GM21717 (cell line): Measurements from ENCODE around the gene SEMA4D.

Experiments used
- ATAC-seq: cut with Tn5 transposase; IDR thresholded peaks from one replicate; pipeline ENCODE4 v1.9.1; 2021; ENCODE audit warnings: mild to moderate bottlenecking, moderate library complexity; ENCODE audit not compliant: unreplicated experiment

The SEMA4D gene

DNA sequence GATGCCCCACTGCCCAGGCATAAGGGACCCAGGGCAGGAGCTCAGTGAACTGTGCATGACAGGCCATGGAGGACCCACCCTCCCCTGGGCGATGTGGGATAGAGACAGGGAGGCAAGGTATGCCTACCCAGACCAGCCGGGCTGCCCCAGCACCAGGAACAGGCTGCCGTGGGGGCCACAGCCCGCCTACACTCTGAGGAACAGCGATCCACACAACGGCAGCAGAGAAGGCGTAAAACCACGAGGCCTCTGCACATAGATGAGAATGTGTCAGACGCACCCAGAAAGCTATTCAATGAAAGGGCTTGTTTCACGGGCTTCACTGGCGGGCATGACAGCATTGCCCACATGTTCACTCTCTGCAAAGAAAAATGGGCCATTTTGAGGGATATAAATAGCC is 49.5 kb downstream of the SEMA4D start:
- ATAC-seq, result no peak

DNA sequence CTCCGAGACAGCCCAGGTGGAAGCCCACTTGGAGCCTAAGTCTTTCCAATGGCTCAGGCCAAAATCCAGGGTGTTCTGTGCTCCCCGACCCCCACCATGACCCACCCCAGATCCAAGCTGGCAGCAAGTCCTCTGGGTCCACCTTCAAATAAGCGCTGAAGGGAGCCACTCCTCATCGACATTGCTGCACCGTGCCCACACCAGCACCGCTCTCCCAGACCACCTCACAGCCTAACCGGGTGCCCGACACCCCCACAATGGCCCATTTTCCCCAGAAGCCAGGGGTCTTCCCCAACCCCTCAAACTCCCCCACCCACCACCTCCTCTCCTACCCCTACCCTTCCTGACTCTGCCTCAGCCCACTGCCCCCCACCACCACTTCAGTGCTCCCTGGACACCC is 50.5 kb downstream of the SEMA4D start:
- no peak for ATAC-seq

DNA sequence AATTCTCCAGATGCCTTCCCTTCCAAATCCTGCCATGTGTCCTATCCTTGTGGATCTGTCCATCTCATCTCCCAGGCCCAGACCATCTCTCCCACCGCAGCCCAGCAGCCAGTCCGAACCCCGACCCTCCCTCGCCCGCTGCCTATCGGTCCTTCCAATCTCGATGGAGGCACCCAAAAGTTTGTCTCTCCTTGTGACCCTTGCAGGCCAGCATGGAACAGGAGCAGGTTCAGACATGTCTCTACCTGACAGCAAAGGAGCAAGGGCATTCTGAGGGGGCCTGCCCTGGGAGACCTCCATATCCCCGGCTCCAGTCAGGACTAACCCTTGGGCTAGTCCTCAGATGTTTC is 51.0 kb downstream of the SEMA4D start:
- no peak for ATAC-seq

DNA sequence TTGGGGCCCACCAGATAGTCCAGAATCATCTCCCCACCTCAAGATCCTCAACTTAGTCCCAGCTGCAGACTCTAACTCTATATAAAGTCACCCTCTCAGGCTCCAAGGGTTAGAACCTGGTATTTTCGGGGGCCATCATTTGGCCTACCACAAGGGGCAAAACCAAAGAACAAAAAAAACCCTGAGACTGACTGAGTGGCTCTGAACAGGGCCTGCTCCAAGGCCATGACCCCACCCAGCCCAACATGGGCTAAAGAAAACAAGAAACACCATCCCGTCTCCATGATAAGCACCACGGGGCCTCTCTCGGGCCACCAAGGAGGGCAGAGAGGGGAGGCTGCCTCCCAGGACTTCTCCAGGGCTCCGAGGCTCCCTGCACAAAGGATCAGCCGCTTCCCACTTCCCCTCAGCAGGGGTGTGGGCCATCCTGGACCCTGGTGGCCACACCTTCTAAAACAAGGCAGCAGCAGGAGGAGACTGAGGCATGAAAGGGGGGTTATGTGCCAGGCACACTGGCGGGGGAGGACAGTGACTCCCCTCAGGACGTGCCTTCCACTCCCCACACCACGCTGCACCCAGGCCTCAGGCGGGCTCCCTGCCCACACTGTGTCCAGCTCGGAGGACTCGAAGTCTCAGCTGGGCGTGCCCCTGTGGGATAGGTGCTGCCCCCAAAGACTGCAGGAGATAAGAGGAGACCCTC is 51.5 kb downstream of the SEMA4D start:
- no peak for ATAC-seq

DNA sequence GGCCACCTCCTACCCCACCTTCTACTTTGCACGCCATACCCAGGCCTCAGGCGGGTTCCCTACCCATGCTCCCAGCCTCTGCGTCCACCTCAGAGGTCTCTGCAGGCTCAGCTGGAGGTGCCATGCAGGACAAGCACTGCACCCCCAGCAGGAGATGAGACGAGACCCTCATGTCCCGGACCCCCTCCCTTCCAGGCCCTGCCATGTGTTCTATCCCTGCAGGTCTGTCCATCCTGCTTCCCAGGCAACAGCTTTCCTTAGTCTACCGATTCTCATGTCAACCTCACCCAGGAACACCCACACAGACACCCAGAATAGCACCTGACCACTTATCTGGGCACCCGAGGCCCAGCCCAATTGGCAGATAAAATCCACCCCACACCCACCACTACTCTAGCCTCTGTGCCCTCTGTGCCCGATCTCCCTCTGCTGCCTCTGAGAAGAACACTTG is 52.1 kb downstream of the SEMA4D start:
- no peak for ATAC-seq

DNA sequence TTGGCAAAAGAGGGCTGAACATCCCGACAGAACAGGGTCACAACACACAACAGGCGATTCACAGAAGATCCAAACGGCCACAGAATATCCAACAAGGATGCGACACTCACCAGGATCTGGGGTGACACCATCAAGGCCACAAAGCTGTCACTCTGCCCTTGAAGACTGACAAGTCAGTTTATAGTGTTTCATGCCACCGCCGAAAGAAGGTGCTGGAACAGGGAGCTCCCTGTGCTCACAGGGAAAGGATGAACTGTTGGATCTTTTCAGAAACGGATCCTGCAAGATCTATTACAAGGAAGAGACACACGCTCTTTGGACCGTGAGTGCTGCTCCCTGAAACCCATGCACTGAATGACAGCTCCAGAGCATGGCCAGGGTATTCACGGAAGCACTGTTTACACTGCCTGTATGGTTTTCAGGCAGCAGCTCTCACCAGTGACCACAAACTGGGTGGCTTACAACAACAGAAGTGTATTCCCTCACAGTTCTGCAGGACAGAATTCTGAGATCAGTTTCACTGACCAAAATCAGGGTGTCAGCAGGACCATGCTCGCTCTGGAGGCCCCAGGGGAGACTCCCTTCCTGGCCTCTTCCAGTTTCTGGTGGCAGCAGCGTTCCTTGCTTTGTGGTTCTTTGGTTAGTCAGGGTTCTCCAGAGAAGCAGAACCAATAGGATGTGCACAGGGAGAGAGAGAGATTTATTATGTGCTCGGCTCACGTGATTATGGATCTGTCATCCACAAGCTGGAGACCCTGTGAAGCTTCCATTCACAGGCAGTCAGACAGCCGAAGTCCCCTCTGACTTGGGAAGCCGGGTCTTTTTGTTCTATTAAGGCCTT is 52.8 kb downstream of the SEMA4D start:
- ATAC-seq, result no peak

DNA sequence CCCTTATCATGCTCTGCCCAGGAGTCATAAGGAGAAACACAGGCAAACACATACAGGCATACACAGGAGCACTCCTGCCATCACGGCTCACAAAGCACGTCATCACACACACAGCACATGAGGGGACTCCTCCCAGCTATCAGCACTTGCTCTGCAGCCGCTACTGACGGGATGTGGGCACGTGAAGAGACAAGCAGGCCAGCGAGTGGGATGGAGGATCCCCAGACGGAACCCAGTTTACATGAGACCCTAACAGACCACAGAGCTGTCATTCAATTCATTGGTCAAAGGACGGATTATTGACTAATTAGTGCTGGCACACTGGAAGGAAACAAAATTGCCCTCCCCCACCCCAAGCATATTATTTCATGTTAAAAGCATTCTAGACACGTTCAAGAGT is 53.6 kb downstream of the SEMA4D start:
- ATAC-seq, result no peak

DNA sequence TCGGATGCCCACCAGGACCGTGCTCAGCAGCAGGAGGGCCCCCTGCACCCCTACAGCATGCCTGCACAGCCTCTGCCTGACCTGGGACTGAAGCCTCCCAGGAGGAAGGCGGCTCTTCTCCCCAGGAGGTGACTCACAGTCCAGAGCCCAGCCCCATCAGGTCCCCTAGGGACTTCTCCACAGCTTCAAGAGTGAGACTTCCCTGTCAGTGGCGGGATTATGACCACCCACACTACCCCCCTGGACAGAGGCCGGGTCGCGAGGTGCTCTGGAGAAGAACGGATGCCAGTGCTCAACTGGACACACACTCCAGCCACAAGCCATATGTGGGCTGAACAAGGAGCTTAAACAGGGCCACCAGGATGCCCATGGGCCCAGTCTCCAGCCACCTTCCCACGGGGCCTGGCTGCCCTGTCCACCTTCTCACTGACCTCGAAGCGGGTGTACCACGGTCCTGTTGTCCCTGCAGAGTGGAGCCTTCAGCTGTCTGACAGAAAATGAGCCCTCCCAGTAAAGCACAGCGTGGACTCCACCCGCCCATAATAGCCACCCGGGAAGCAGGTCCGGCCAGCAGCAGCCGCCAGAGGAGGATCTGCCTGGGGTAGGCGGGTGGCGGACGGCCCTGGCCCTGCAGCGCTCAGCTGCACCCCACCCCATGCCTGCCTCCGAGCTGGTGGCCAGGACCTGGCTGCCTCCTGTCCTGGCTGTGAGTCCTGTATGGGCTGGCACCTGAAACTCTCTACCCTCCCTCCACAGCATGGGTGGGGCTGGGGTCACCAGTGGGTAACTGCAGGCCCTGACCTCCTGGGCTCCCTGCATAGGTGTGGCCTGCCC is 54.7 kb downstream of the SEMA4D start:
- peak; percentile 38 for ATAC-seq

DNA sequence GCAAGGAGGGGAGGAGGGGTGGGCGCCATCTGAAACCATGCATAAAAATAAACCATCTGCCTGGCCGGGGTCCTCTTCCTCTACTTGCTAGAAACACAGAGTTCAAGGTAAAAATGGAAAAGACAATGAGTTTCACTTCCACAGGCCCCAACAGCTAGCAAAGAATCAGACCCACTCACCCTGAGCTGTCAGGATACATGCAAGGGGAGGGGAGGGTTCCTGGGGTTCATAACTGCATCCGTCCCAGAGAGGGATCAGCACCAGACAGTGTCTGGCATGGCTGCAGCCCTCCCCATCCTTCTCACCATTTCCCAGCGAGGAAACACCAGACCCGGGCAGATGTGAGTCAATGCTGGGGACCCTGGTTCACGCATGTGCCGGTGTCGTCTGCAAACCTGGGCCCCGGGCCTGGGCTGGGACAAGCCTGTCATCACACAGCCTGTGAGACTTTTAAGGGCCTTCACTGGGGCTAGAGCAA is 55.4 kb downstream of the SEMA4D start:
- ATAC-seq, result peak; percentile 41

DNA sequence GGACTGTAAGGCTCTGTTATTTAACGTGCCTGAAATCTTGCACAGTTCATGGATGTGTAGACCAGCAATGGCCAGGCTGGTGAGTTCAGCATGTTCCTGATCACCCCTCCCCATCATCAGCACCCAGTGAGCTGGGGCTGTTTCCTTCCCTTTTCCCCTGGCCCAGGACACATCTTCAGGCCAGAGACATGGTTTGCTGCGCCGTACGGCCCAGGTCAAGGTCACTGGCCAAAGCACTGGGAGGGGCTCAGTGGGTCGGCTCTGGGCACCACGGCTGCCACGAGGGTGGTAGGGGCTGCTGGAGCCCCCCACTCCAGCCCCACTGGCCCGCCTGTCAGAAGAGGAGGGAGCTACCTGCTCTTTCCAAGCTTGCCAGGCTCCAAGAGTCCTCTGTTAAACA is 55.9 kb downstream of the SEMA4D start:
- no peak for ATAC-seq

DNA sequence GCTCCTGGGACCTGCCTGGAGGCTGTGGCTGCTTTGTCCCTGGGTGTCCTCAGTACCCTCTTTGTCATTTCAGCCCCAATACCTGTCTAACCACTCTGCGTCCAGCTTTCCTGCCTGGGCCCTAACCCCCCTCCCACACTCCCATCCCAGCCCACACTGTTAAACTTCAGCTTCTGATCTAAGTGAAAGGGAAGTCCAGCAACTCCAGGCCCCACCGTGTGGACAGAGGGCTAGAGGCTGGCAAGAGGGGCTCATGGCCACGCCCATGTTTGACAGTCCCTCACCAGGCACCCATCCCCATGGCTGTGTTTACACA is 56.3 kb downstream of the SEMA4D start:
- no peak for ATAC-seq

DNA sequence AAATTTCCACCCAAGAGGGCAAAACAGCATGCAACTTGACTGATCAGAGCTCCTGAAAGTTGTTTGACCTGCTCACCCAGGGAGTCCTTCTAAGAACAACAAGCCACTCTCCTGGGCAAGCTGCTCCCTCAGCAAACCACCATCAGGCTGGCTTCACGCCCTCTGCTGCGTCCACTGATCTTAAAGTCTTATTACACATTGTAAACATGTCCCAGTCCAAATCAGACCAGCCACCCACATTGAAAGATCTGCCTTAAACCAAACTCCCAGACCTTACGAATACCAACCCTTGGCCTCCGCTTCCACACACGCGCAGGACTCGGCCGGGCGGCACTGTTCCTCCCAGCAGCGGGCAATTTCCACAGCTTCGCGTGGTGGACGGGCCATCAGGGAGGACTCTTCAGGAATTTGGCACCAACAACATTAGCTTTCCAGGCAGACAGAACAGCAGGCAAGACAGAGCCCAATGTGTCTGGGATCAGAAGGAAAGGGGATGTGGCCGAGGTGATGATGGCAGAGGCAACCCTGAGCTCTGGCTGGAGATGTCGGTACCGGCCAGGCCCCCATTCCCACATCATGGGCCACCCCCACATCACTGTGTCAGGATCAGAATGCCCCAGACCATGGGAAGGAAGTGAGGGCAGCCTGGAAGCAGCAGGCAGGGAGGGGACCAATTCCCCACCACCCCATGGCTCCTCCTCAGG is 56.8 kb downstream of the SEMA4D start:
- ATAC-seq, result no peak

DNA sequence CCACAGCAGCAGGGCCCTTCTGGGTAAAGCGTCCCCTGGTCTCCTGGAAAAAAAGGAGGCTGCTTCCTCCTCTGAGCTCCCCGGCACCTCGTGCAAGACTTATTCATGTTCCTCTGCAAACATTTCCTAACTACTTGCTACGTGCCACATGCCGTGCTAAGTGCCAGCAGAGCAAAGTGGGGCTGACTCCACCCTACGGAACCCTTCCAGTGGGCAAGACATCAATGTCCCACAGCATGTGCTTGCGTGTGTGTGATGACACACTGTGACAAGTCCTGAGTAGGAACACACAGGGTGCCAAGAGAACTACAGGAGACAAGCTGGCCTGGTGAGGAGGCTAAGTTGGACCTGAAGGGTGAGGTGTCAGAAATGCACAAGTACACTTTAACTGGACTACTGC is 57.4 kb downstream of the SEMA4D start:
- ATAC-seq, result no peak

DNA sequence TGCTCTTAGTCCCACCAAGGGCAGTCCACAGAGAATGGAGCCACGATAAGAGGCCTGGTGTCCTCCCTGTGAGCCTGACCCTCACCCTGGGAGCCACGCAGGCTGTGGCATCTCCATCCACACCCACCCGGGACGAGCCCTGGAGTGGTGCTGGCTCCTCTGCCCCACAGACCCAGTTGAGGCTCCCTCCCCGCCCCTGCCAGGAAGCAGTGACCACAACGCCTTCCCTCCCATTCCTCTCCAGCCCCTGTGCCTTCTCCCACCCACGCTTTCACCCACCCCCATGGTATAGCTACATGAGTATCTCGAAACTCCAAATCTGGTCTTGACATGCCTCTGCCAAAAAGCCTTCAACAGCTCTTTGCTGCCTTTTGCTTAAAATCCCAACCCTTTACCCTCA is 57.9 kb downstream of the SEMA4D start:
- no peak for ATAC-seq

DNA sequence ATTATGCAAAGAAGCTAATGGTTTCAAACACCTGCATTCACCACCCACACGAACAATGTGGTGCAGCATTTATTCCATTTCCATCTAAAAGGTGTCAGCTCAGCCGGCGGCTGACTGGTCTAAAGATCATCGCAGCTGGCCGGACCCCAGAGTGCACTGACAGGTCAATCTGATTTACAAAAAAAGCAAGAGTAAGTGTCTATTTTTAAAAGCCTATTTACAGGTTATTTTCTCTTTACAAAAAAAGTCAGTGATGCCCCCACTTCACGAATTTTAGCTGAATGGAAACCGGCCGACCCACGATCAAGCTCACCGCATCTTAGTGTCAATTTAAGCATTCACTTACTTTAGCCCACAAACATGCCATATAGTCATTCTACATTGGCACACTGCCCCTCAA is 58.3 kb downstream of the SEMA4D start:
- no peak for ATAC-seq

DNA sequence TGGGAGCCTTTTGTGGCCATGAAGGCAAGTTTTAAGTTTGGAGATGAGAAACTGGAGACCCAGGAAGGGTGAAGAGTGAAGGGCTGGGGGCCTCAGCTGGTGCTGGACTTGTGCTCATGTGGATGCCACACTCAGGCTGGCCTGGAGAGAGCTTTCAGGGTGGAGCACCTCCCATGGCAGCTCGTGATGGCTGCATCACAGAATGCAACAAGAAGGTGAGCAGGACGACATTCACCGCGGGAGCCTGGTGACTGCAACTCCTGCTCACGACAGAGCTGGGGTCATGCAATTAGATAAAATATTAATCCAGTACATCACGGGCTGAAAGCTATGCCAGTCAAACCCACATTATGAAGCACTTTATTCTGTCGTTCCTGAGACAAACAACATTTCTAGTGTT is 59.7 kb downstream of the SEMA4D start:
- no peak for ATAC-seq

DNA sequence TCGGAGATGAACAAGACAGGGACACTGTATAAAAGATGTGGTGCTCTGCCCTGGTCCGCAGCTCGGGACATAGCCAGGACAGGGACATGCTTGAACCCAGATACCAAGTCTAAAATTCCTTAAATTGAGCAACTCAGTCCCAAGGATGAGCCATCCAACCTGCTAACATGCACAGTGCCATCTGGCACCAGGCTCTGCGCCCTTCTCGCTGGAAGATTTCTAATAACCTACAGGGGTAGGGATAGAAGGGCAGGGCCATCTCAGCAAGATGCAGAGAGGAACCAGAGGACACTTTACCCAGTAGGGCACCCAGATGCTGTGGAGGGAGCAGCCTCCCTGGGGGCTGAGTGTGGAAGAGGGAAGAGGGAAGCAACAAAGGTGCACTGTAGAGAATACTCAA is 60.1 kb downstream of the SEMA4D start:
- no peak for ATAC-seq

DNA sequence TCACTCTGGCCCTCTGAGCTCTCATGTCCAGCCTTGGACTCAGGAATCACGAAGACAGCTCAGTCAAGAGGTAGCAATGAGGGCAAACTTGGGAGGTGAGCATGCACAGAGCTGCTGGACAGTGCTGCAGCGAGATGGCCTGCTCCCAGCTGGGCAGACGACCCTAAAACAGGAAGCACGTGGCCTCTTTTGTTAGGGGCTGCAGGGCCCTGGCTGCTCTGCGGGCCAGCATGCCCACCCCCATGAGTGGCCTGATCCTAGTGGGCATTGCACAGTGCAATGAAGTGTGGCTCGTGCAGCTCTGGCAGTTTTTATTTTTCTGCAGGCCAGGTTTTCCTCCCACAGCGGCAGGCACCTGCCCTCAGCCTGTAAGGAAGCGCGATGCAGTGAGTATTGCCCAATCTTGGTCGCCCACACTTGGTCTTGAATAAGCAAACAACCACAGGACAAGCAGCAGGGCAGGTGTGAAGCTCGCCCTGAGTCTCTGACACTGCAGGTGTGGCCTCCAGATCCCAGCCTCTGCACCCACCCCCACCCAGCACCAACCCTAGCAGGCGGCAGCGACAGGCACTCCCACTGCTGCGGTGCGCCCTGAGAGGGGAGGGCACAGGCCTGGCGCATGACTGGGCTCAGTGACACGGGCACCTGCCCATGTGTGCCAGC is 60.8 kb downstream of the SEMA4D start:
- ATAC-seq, result peak; percentile 44

DNA sequence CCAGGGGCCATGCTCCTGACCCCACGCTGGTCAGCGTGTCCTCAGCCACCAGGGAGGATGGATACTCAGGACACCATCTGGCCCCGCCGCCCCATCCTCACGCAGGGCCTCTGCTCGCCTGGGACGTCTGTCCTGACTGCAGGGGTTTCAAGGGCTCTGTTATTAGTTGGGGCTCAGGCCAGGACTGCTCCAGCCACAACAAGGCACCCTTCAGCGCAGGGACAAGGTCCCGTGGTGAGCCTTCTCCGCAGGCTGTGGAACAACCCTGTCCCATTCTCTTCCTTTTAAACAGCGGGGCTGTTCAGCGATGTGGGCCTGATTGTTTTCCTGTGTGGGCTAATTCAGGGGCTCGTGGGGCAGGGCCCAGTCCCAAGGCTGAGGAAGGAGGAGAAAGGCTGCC is 61.6 kb downstream of the SEMA4D start:
- no peak for ATAC-seq

DNA sequence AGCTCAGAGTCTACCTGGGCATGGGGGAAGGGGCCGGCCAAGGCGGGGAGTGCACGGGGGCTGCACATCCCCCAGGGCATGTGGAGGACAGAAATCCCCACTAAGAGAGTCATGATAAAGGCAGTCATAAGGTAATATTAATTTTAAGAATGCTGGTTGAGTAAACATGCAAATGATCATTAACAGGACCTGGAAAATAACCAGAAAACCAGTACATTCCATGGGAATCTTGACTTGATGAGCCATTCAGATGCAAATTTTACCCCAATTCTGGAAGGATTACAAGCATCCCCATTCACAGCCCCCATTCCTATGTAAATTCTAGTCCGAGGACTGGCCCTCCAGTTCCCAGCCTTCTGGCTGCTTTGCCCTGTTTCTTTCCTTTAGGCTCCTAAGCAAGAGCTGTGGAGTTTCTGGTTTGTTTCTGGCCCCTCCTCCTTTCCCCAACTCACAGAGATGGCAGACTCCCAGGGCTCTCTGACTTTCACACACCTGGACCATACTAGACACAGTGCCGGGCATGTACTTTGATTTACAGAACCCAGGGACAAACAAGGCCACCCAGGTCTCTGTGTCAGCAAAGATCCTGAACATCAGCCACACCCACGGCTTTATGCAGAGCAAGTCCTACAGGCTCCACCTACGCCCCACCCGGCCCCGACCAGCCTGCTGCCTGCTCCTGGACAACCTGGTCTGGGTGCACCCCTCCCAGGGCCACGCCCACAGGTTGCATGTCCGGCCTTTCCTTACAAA is 62.7 kb downstream of the SEMA4D start:
- ATAC-seq, result no peak
